Smooth muscle cell (in vitro differentiated cells): ENCODE results near the gene TST. TPM values are rescaled to one million over a fixed set of nuclear protein-coding genes. Genes with fewer than 3 reads are reported as not detected.

Experiments used
- DNase-seq: peaks from one replicate; lab custom pipeline; 2025; ENCODE audit not compliant: unreplicated experiment; lab: John Stamatoyannopoulos, UW
- H2AFZ ChIP-seq: fragments of 200-600 bp; sonication (generic); 2 replicates; pipeline ENCODE4 v1.6.0; 2016; ENCODE audit warnings: antibody characterized with exemption, low read depth, mild to moderate bottlenecking
- H3F3A ChIP-seq: fragments of 200-600 bp; sonication (generic); 2 replicates; pipeline ENCODE4 v1.6.0; 2017; ENCODE audit warnings: antibody characterized with exemption, low read depth
- H3K27ac ChIP-seq: fragments of 200-600 bp; sonication (generic); 2 replicates; pipeline ENCODE4 v1.5.1; 2016; ENCODE audit warnings: low read depth, mild to moderate bottlenecking
- H3K27me3 ChIP-seq: fragments of 200-600 bp; sonication (generic); 2 replicates; pipeline ENCODE4 v1.6.1; 2016; ENCODE audit warnings: low read depth, mild to moderate bottlenecking
- H3K36me3 ChIP-seq: fragments of 200-600 bp; sonication (generic); 2 replicates; pipeline ENCODE4 v1.5.1; 2016; ENCODE audit warnings: low read depth
- H3K4me1 ChIP-seq: fragments of 200-600 bp; sonication (generic); 2 replicates; pipeline ENCODE4 v1.5.1; 2016; ENCODE audit warnings: low read depth
- H3K4me2 ChIP-seq: fragments of 200-600 bp; sonication (generic); 2 replicates; pipeline ENCODE4 v1.6.0; 2016; ENCODE audit warnings: mild to moderate bottlenecking
- H3K4me3 ChIP-seq: fragments of 200-600 bp; sonication (generic); 2 replicates; pipeline ENCODE4 v1.5.1; 2016; ENCODE audit warnings: mild to moderate bottlenecking
- H3K79me2 ChIP-seq: fragments of 200-600 bp; sonication (generic); 2 replicates; pipeline ENCODE4 v1.6.0; 2016; ENCODE audit warnings: low read depth, mild to moderate bottlenecking
- H3K9ac ChIP-seq: fragments of 200-600 bp; sonication (generic); 2 replicates; pipeline ENCODE4 v1.6.0; 2016; ENCODE audit warnings: low read depth
- H3K9me3 ChIP-seq: fragments of 200-600 bp; sonication (generic); replicated peaks from 2 replicates; pipeline ENCODE4 v1.5.1; 2016; ENCODE audit warnings: low read depth
- H4K20me1 ChIP-seq: fragments of 200-600 bp; sonication (generic); 2 replicates; pipeline ENCODE4 v1.6.0; 2016; ENCODE audit warnings: low read depth
- CTCF ChIP-seq: fragments of 200-600 bp; sonication (generic); IDR thresholded peaks from 2 replicates; pipeline ENCODE4 v1.5.1; 2017; ENCODE audit warnings: borderline replicate concordance, mild to moderate bottlenecking, antibody characterized with exemption; ENCODE audit not compliant: insufficient read depth, poor library complexity, severe bottlenecking
- WGBS: methylation state at CpG from one replicate; pipeline ENCODE4 v1.1.7; 2016; ENCODE audit warnings: low lambda C conversion rate; 5-methylcytosine and 5-hydroxymethylcytosine counted together
- polyA plus RNA-seq: library from polyadenylated mRNA; unstranded; fragments of >200 nt; fragmentation: Nextera tagmentation; extraction: Ambion mirVana; gene quantifications from 2 replicates; pipeline ENCODE4 v1.2.1, GENCODE V29; 2016
- total RNA-seq: library from RNA; depleted of rRNA; stranded (reverse); fragments of >200 nt; gene quantifications from 2 replicates; pipeline ENCODE4 v1.2.3, GENCODE V29; 2014

Gene TST
- total and polyA plus RNA-seq, 2 experiments from 2014 or later = 10.4 to 15.0 TPM

GRCh38 chr22:37056246-37056645 lies 37.0 kb upstream of the TST start:
- no peak for TF ChIP-seq CTCF
- H3K9ac ChIP-seq = no peak overlapping the region
- no peaks in the 10 kb centered on the region for H3K79me2 ChIP-seq
- no peak overlapping the region for H2AFZ ChIP-seq
- H3K36me3 ChIP-seq = no peaks in the 10 kb centered on the region
- H3K9me3 ChIP-seq = no peaks in the 10 kb centered on the region
- no peaks in the 10 kb centered on the region for H3K27me3 ChIP-seq
- no peak overlapping the region for H3K4me3 ChIP-seq
- H3K4me1 ChIP-seq = peaks cover 6% of the 10 kb centered on the region
- no peak overlapping the region for H3K4me2 ChIP-seq
- no peak for DNase-seq
- WGBS = 97% methylated on average over 12 of the region's 13 CpGs
- no peaks in the 10 kb centered on the region for H3F3A ChIP-seq
- H4K20me1 ChIP-seq = no peaks in the 10 kb centered on the region
- H3K27ac ChIP-seq = no peak overlapping the region

GRCh38 chr22:37054600-37055365 lies 35.5 kb upstream of the TST start:
- no peaks in the 10 kb centered on the region for H3K9me3 ChIP-seq
- H3K9ac ChIP-seq = no peak overlapping the region
- H4K20me1 ChIP-seq = no peaks in the 10 kb centered on the region
- H3K36me3 ChIP-seq = no peaks in the 10 kb centered on the region
- no peak overlapping the region for H3K4me3 ChIP-seq
- TF ChIP-seq CTCF = no peak
- WGBS = 93% methylated on average over 20 of the region's 20 CpGs
- H3K4me1 ChIP-seq = peaks cover 6% of the 10 kb centered on the region
- H3K79me2 ChIP-seq = no peaks in the 10 kb centered on the region
- H3F3A ChIP-seq = no peaks in the 10 kb centered on the region
- no peak overlapping the region for H2AFZ ChIP-seq
- no peak for DNase-seq
- no peaks in the 10 kb centered on the region for H3K27me3 ChIP-seq
- no peak overlapping the region for H3K4me2 ChIP-seq
- no peak overlapping the region for H3K27ac ChIP-seq

GRCh38 chr22:37054056-37054395 lies 34.8 kb upstream of the TST start:
- 94% methylated on average over 8 of the region's 8 CpGs for WGBS
- Histone ChIP-seq H3K4me3 (no peak overlapping the region), H2AFZ (no peak overlapping the region), H3K27me3 (no peaks in the 10 kb centered on the region), H3K4me1 (peaks cover 6% of the 10 kb centered on the region), H3K4me2 (no peak overlapping the region), H4K20me1 (no peaks in the 10 kb centered on the region), H3K9ac (no peak overlapping the region), H3K79me2 (no peaks in the 10 kb centered on the region), H3K36me3 (no peaks in the 10 kb centered on the region), H3K27ac (no peak overlapping the region), H3F3A (no peaks in the 10 kb centered on the region), H3K9me3 (no peaks in the 10 kb centered on the region)
- no peak for DNase-seq
- TF ChIP-seq CTCF = no peak
